ENCODE results near the gene SMC6. TPM values are rescaled to one million over a fixed set of nuclear protein-coding genes. Genes with fewer than 3 reads are reported as not detected.

SMC6 gene
- total RNA-seq, 2 experiments from 2014 or later: 32.1 to 35.1 TPM

- DNase-seq (no peak), ATAC-seq (no peak)
- H3K4me1 Mint-ChIP-seq: peaks cover 45% of the 10 kb centered on the region
- no peaks in the 10 kb centered on the region for H3K27me3 Mint-ChIP-seq
- CTCF ChIA-PET: interaction anchor here (1.2 kb wide), 1 partner anchor 84 kb away, joined by 3 read pairs; no protein-coding TSS in a partner anchor
- no peaks in the 10 kb centered on the region for H3K9me3 Mint-ChIP-seq (ENCODE audit: low read depth)
- H3K4me3 Mint-ChIP-seq: peak overlapping the region; percentile 90
- H3K27ac Mint-ChIP-seq: peak overlapping the region; percentile 95
- peaks cover 14% of the 10 kb centered on the region for H3K36me3 Mint-ChIP-seq
Measured at GRCh38 chr2:17754773-17755425, 1.3 kb upstream of the SMC6 start.

DNA sequence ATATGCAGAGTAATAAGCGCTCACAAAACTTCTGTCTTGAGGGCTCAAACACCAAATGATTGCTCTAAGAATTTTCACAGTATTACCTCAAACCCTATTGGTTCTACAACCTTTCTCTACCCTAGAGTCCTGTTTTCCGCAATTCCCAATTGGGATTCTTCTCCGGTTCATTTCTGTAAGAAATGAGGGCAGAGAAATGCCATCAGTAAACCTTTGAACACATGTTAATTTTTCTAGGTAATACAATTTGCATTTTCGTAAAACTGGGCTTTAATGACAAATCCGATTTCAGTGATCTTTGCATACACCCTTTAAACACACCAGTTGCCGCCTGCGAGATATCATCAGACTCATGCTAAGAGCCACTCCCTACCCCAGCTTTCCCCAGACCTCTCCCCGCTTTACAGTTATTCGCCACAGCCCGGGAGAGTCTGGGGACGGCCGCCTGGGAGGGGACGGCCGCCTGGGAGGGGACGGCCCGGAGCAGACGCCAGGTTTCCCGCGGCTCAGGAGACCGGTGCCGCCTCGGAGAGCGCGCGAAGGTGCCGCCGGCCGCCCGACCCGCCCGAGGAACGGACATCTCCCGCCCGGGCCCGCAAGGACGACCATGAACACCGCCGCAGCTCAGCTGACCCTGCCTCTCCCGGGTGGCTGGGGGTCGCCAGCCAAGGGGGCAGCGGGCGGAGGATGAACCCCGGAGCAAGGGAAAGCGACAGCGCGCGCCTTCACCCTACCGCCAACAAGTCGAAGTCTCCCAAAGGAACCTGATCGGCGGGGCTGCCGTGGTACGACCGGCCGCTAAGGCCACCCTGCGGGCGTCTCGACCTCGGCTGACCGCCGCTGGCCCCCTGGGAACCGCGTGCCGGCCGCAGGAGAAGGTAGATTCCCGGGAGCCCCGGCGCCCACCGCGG, 463 bp downstream of the SMC6 start:
- no peaks in the 10 kb centered on the region for H3K27me3 Mint-ChIP-seq
- DNase-seq (peak; percentile 58), ATAC-seq (peak; percentile 58)
- no peaks in the 10 kb centered on the region for H3K9me3 Mint-ChIP-seq (ENCODE audit: low read depth)
- H3K4me1 Mint-ChIP-seq: peaks cover 45% of the 10 kb centered on the region
- CTCF ChIA-PET: interaction anchor here (1.0 to 1.6 kb wide), 3 partner anchors 33 to 107 kb away, joined by 3 to 4 read pairs (median 3); no protein-coding TSS in a partner anchor
- peak overlapping the region; percentile 95 for H3K27ac Mint-ChIP-seq
- H3K4me3 Mint-ChIP-seq: peak overlapping the region; percentile 90
- H3K36me3 Mint-ChIP-seq: peaks cover 18% of the 10 kb centered on the region

DNA sequence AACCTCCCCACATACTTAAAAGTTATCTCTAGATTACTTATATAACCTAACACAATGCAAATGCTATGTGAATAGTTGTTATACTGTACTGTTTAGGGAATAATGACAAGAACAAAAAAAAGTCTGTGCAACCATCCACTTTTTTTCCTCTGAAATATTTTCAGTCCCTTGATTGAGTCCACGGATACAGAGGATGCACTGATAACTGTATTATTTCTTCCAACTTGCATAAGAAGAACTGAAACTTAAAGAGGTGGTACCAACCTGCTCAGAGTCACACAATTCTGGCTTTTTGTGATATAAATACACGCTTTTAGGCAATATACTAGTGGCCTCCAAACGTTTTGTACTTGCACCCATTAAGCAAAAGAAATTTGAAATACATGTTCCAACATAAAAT, 1.4 kb downstream of the SMC6 start:
- CTCF ChIA-PET: no interaction called here
- H3K9me3 Mint-ChIP-seq (ENCODE audit: low read depth): no peaks in the 10 kb centered on the region
- ATAC-seq: no peak
- DNase-seq: no peak
- H3K36me3 Mint-ChIP-seq: peaks cover 18% of the 10 kb centered on the region
- H3K27me3 Mint-ChIP-seq: no peaks in the 10 kb centered on the region
- H3K4me1 Mint-ChIP-seq: peaks cover 42% of the 10 kb centered on the region
- H3K27ac Mint-ChIP-seq: peak overlapping the region; percentile 95
- peak overlapping the region; percentile 90 for H3K4me3 Mint-ChIP-seq

DNA sequence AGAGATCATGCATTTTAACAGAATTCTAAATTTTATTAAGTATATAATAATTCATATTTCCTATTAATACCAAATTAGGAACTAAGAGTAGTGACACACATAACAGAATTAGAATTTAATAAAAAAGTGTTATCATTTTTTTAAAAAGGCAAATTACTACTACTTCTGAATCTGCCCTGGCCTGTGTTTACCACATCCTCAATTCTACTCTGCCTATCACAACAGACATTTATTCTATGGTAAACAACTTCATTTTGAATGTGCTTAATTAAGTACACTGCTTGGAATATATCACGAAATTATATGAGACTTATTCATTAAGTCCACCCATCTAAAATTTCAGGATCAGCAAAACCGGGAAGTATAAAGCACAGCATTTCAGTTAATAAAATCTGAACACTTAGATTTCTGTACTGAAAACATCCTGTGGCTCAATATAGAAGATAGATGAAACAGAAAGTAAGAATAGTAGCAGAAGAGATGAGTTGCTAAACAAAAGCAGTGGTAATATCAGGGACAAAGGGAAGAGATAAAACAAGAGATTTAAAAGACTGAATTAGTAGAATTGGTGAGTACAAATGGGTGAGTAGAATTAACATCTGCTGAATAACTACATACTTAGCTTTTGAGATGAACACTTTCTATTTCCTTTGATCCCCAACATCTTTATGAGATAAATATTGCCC, 3.7 kb downstream of the SMC6 start:
- Mint-ChIP-seq H3K9me3 (ENCODE audit: low read depth) (no peaks in the 10 kb centered on the region), H3K36me3 (peaks cover 19% of the 10 kb centered on the region), H3K27me3 (no peaks in the 10 kb centered on the region), H3K4me3 (peak overlapping the region; percentile 46), H3K4me1 (peaks cover 31% of the 10 kb centered on the region), H3K27ac (peak overlapping the region; percentile 80)
- ATAC-seq (no peak), DNase-seq (no peak)
- CTCF ChIA-PET: no interaction called here

DNA sequence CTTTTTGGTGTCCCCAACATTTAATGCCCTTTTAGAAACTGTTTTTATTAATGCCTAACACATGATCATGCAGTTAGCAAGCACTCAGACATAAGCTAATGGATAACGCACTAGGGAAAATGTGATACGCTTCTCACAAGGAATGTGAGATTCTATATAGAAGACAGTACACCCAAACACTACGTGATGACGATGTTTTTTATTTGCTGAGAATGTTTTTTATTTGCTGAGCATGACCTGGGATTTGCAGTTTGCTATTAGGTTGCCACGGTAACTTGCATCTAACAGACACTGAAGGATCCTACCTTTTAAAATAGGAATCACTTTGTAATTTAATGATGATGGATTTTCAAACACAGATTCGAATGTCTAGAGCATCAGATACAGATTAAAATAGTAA, 4.9 kb downstream of the SMC6 start:
- Mint-ChIP-seq H3K4me3 (no peak overlapping the region), H3K4me1 (peaks cover 31% of the 10 kb centered on the region), H3K9me3 (ENCODE audit: low read depth) (no peaks in the 10 kb centered on the region), H3K36me3 (peaks cover 23% of the 10 kb centered on the region), H3K27me3 (no peaks in the 10 kb centered on the region), H3K27ac (no peak overlapping the region)
- DNase-seq (no peak), ATAC-seq (no peak)
- CTCF ChIA-PET: no interaction called here

DNA sequence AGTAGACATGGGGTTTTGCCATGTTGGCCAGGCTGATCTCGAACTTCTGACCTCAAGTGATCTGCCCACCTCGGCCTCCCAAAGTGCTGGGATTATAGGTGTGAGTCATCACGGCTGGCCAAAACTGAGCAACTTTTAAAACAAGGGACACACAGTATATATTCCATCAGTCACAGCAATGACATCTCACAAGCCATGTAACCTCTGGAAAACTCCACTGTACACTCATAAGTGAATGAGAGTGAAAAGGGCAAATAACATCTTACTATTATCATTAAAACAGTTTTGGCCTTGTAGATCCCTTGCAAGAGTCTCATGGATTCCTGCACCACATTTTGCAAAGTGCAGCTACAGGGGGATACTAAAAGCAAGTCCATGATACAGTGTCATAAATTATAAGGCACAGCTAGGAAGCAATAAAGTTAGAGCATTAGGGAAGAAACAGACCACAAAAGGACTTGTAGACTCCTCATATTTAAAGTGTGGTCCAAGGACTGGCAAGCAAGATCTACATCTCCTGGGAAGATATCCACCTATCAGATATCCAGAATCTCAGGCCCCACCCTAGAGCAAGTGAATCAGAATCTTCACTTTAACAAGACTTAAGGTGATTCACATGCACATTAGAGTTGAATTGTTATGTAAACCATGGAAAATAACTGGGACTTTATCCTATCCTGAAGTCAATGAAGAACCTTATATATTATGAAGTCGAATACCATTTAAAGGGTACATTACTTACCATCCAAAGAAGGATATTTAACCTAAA, 5.7 kb downstream of the SMC6 start:
- no peak overlapping the region for H3K4me3 Mint-ChIP-seq
- H3K4me1 Mint-ChIP-seq: peaks cover 29% of the 10 kb centered on the region
- ATAC-seq: no peak
- H3K27ac Mint-ChIP-seq: no peak overlapping the region
- DNase-seq: no peak
- H3K9me3 Mint-ChIP-seq (ENCODE audit: low read depth): no peaks in the 10 kb centered on the region
- H3K27me3 Mint-ChIP-seq: no peaks in the 10 kb centered on the region
- CTCF ChIA-PET: no interaction called here
- peaks cover 27% of the 10 kb centered on the region for H3K36me3 Mint-ChIP-seq

DNA sequence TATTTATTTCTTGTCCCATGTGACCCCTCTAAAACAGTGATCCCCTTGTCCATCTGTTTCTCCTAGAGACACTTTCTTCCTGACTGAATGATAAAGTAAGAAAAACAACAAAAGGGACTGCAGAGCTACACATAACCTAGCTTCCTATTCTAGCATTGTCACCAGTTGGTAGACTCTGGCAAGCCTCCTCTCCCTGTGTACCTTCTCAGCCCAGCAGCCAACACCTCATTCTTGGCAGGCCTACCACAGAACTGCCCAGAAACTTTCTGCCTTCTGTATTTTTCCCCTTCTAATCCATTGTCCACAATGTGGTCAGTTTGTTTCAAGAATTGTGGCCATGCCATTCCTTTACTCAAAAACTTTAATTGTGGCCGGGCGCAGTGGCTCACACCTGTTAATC, 13.4 kb downstream of the SMC6 start:
- H3K27me3 Mint-ChIP-seq: no peaks in the 10 kb centered on the region
- H3K4me3 Mint-ChIP-seq: no peak overlapping the region
- H3K4me1 Mint-ChIP-seq: no peaks in the 10 kb centered on the region
- peaks cover 52% of the 10 kb centered on the region for H3K36me3 Mint-ChIP-seq
- no peak for ATAC-seq
- no peak overlapping the region for H3K27ac Mint-ChIP-seq
- H3K9me3 Mint-ChIP-seq (ENCODE audit: low read depth): no peaks in the 10 kb centered on the region
- no peak for DNase-seq
- CTCF ChIA-PET: no interaction called here

DNA sequence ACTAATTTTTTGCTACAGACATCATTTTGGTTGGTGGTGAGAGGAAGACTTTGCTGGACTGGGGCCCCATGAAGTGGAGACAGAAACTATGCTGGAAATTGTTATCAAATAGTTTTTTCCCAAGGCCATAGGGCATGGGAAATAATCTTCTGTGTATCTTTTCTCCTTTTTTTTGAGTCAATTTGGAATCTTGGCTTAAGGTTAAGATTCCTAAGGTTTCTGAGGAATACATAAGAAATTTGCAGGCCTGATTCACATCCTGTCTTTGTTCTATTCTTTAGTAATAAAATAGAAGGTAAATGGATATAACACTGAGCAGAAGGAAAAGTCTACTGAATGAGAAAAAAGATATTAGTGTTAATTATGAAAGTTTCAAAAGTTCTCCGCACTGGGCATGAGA, 16.6 kb downstream of the SMC6 start:
- DNase-seq: no peak
- Mint-ChIP-seq H3K4me1 (no peaks in the 10 kb centered on the region), H3K27me3 (no peaks in the 10 kb centered on the region), H3K4me3 (no peak overlapping the region), H3K9me3 (ENCODE audit: low read depth) (no peaks in the 10 kb centered on the region), H3K27ac (no peak overlapping the region), H3K36me3 (peaks cover 41% of the 10 kb centered on the region)
- ATAC-seq: no peak
- CTCF ChIA-PET: no interaction called here

DNA sequence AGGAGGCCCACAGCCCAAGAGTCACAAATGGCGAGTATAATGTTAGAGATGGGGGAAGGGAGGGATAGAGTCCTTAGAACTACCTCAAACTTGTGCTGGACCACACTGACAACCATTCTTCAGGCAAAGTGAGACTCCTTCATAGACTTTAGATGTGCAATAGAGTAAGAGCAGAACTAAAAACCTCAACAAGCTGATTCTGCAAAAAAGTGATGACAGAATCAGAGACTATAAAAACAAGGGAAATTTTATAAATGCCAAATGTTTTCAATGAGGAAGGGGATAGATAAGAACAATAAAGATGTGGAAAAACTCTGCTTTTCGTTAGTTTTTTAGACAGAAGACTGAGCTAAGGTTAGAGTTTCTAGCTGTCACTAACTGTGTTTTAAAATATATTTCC, 17.7 kb downstream of the SMC6 start:
- CTCF ChIA-PET: interaction anchor here (1.0 kb wide), 1 partner anchor 65 kb away, joined by 3 read pairs; no protein-coding TSS in a partner anchor
- Mint-ChIP-seq H3K4me3 (no peak overlapping the region), H3K27me3 (no peaks in the 10 kb centered on the region)

DNA sequence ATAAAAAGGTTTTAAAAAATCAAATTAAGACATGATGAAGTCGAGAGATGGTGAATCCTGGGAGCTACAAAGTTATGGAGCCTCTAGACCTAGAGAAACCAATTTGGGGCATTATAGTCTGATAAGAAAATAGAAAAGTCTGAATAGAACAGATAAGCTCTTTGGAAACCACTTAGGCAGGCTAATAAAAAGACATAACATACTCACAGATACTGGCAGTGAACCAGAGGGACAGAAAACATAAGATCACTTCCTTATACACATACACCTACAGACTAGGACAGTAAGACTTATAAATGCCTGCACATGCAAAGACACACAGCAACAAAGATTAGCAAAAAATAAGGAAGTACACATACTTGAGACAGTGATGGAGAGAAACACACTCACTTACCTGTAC, 20.0 kb downstream of the SMC6 start:
- Mint-ChIP-seq H3K9me3 (ENCODE audit: low read depth) (no peaks in the 10 kb centered on the region), H3K27me3 (no peaks in the 10 kb centered on the region), H3K4me3 (no peak overlapping the region), H3K27ac (no peak overlapping the region), H3K36me3 (peaks cover 48% of the 10 kb centered on the region), H3K4me1 (peaks cover 1% of the 10 kb centered on the region)
- CTCF ChIA-PET: interaction anchor here (1.6 kb wide), 1 partner anchor 15 kb away, joined by 6 read pairs; no protein-coding TSS in a partner anchor
- ATAC-seq: no peak
- DNase-seq: no peak

More for the DNA sequence above, 17.7 kb downstream of the SMC6 start:
- Mint-ChIP-seq H3K4me1 (no peaks in the 10 kb centered on the region), H3K9me3 (ENCODE audit: low read depth) (no peaks in the 10 kb centered on the region), H3K27ac (no peak overlapping the region), H3K36me3 (peaks cover 48% of the 10 kb centered on the region)
- ATAC-seq (no peak), DNase-seq (no peak)

- H3K27ac Mint-ChIP-seq: no peak overlapping the region
- no peak overlapping the region for H3K4me3 Mint-ChIP-seq
- DNase-seq: no peak
- CTCF ChIA-PET: interaction anchor here (1.5 kb wide), 1 partner anchor 10 kb away, joined by 3 read pairs; no protein-coding TSS in a partner anchor
- H3K9me3 Mint-ChIP-seq (ENCODE audit: low read depth): no peaks in the 10 kb centered on the region
- H3K4me1 Mint-ChIP-seq: peaks cover 3% of the 10 kb centered on the region
- ATAC-seq: no peak
- H3K27me3 Mint-ChIP-seq: no peaks in the 10 kb centered on the region
- peaks cover 36% of the 10 kb centered on the region for H3K36me3 Mint-ChIP-seq
Measured at GRCh38 chr2:17729880-17730279, 23.7 kb downstream of the SMC6 start.

DNA sequence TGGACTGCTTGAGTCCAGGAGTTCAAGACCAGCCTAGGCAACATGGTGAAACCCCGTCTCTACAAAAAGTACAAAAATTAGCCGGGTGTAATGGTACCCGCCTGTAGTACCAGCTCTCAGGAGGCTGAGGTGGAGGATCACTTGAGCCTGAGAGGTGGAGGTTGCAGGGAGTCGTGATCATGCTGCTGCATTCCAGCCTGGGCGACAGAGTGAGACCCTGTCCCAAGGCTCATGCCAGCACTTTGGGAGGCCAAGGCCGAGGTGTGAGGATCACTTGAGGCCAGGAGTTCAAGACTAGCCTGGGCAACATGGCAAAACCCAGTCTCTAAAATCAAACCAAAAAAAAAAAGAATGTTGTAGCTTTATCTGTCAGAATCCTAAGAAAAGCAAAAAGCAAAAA, 25.4 kb downstream of the SMC6 start:
- H3K27me3 Mint-ChIP-seq: no peaks in the 10 kb centered on the region
- H3K36me3 Mint-ChIP-seq: peaks cover 35% of the 10 kb centered on the region
- no peak for DNase-seq
- no peak overlapping the region for H3K27ac Mint-ChIP-seq
- CTCF ChIA-PET: interaction anchor here (0.9 to 1.8 kb wide), 3 partner anchors 9 to 57 kb away, joined by 3 to 4 read pairs (median 3); no protein-coding TSS in a partner anchor
- H3K4me3 Mint-ChIP-seq: no peak overlapping the region
- H3K4me1 Mint-ChIP-seq: peaks cover 3% of the 10 kb centered on the region
- ATAC-seq: no peak
- H3K9me3 Mint-ChIP-seq (ENCODE audit: low read depth): no peaks in the 10 kb centered on the region

Measured in activated CD8-positive, alpha-beta memory T cell treated with anti-CD3 and anti-CD28 coated beads, Interleukin-2, amount 10 ng/mL, durations not matched to agents 7 days and 5 days (primary cell).